A673 (cell line): ENCODE results near the gene GLYATL1B.

ENCODE experiments used
- EZH2 ChIP-seq: fragments of 200-600 bp; sonication (generic); IDR thresholded peaks from 2 replicates; pipeline ENCODE4 v1.6.1; 2017; ENCODE audit warnings: borderline replicate concordance, low read depth, mild to moderate bottlenecking, mixed read lengths, antibody characterized with exemption, low read length; ENCODE audit not compliant: poor library complexity, severe bottlenecking
- TF ChIP-seq, protein P1 (sequence below): fragments of 300-800, 200-600 bp; sonication (generic); conservative IDR thresholded peaks from 2 replicates; pipeline ENCODE4 v1.5.1; 2017; ENCODE audit warnings: low read depth, mild to moderate bottlenecking, antibody characterized with exemption, low read length, moderate library complexity, mixed read lengths

DNA sequence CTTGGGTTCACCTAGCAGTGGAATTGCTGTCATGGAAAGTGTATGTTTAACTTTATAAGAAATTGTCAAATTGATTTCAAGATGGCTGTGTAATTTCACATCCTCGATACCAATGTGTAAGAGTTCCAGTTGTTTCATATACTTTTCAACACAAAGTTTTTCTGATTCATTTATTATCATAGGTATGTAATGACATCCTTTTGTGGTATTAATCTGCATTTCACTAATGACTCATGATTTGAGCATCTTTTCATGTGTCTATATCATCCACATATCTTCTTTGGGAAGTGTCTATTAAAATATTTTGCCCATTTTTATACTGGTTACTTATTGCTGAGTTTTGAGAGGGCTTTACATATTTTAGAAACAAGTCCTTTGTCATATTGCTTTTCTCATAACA is 17.0 kb upstream of the GLYATL1B start:
- TF ChIP-seq, protein P1, sequence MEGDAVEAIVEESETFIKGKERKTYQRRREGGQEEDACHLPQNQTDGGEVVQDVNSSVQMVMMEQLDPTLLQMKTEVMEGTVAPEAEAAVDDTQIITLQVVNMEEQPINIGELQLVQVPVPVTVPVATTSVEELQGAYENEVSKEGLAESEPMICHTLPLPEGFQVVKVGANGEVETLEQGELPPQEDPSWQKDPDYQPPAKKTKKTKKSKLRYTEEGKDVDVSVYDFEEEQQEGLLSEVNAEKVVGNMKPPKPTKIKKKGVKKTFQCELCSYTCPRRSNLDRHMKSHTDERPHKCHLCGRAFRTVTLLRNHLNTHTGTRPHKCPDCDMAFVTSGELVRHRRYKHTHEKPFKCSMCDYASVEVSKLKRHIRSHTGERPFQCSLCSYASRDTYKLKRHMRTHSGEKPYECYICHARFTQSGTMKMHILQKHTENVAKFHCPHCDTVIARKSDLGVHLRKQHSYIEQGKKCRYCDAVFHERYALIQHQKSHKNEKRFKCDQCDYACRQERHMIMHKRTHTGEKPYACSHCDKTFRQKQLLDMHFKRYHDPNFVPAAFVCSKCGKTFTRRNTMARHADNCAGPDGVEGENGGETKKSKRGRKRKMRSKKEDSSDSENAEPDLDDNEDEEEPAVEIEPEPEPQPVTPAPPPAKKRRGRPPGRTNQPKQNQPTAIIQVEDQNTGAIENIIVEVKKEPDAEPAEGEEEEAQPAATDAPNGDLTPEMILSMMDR: no peak
- TF ChIP-seq EZH2: no peak
